SK-N-SH treated with all-trans-retinoic acid at 6 μM for 48 hours (cell line): ENCODE measurements around the gene THADA.

Source experiments
- ARNTL ChIP-seq: fragments of 450-650 bp; formaldehyde crosslinking; IDR thresholded peaks from 2 replicates; pipeline ENCODE4 v1.5.0; 2020; ENCODE audit warnings: low read depth, mild to moderate bottlenecking, moderate library complexity, borderline replicate concordance
- ISL1 ChIP-seq: fragments of 250-450 bp; sonication (Bioruptor Pico); IDR thresholded peaks from 2 replicates; pipeline ENCODE4 v2.1.2; 2022; ENCODE audit warnings: mild to moderate bottlenecking, moderate library complexity
- PPARA ChIP-seq: fragments of 250-450 bp; sonication (Bioruptor Pico); IDR thresholded peaks from 2 replicates; pipeline ENCODE4 v1.5.0; 2020; ENCODE audit warnings: mild to moderate bottlenecking, borderline replicate concordance
- RARB ChIP-seq: fragments of 250-450 bp; sonication (Bioruptor Pico); IDR thresholded peaks from 2 replicates; pipeline ENCODE4 v1.8.0; 2021; ENCODE audit warnings: mild to moderate bottlenecking, moderate library complexity
- TCF4 ChIP-seq: fragments of 250-450 bp; sonication (Bioruptor Pico); IDR thresholded peaks from 2 replicates; pipeline ENCODE4 v1.8.0; 2021; ENCODE audit warnings: mild to moderate bottlenecking, moderate library complexity, borderline replicate concordance
- ZFP3 ChIP-seq: fragments of 250-450 bp; sonication (Bioruptor Pico); IDR thresholded peaks from 2 replicates; pipeline ENCODE4 v1.5.0; 2020; ENCODE audit warnings: mild to moderate bottlenecking, moderate library complexity
- ZFP30 ChIP-seq: fragments of 450-650 bp; formaldehyde crosslinking; IDR thresholded peaks from 2 replicates; pipeline ENCODE4 v1.5.0; 2022; ENCODE audit warnings: mild to moderate bottlenecking, moderate library complexity
- ZNF70 ChIP-seq: fragments of 450-650 bp; formaldehyde crosslinking; IDR thresholded peaks from 2 replicates; pipeline ENCODE4 v1.5.0; 2020; ENCODE audit warnings: mild to moderate bottlenecking, moderate library complexity
- ZNF8 ChIP-seq: fragments of 450-650 bp; formaldehyde crosslinking; IDR thresholded peaks from 2 replicates; pipeline ENCODE4 v1.5.0; 2020; ENCODE audit warnings: mild to moderate bottlenecking, moderate library complexity
- TF ChIP-seq, protein P1 (sequence below): fragments of 250-450 bp; sonication (Bioruptor Pico); IDR thresholded peaks from 2 replicates; pipeline ENCODE4 v1.8.0; 2021; ENCODE audit warnings: low read depth, mild to moderate bottlenecking, moderate library complexity, borderline replicate concordance
- TF ChIP-seq, protein P2 (sequence below): fragments of 250-450 bp; sonication (Bioruptor Pico); IDR thresholded peaks from 2 replicates; pipeline ENCODE4 v1.5.1; 2020; ENCODE audit warnings: low read depth, mild to moderate bottlenecking, moderate library complexity

DNA sequence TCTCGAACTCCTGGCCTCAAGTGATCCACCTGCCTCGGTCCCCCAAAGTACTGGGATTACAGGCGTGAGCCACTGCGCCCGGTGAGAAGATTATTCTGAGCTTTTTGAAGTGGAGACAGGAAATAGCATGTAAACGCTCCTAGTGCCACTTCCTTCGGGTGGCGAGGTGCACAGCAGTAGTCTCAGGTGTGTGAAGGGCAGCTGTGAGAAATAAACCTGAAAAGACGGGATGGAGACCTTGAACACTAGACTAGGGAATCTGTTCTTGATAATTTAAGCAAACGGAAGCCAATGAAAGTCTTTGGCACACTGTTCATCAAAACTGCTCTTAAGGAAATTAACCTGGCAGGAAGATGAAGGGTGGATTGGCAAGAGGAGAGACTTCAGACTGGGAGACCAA lies 40.8 kb upstream of the THADA start:
- TF ChIP-seq ZNF8 (no peak), RARB (CRISPR knock-in tag) (no peak), ARNTL (CRISPR knock-in tag) (no peak), ZFP30 (CRISPR knock-in tag) (no peak), TCF4 (CRISPR knock-in tag) (no peak), ZNF70 (CRISPR knock-in tag) (no peak), ISL1 (CRISPR knock-in tag) (no peak), PPARA (CRISPR knock-in tag) (no peak), ZFP3 (CRISPR knock-in tag) (no peak)
- TF ChIP-seq, protein P1, sequence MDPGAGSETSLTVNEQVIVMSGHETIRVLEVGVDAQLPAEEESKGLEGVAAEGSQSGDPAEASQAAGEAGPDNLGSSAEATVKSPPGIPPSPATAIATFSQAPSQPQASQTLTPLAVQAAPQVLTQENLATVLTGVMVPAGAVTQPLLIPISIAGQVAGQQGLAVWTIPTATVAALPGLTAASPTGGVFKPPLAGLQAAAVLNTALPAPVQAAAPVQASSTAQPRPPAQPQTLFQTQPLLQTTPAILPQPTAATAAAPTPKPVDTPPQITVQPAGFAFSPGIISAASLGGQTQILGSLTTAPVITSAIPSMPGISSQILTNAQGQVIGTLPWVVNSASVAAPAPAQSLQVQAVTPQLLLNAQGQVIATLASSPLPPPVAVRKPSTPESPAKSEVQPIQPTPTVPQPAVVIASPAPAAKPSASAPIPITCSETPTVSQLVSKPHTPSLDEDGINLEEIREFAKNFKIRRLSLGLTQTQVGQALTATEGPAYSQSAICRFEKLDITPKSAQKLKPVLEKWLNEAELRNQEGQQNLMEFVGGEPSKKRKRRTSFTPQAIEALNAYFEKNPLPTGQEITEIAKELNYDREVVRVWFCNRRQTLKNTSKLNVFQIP (CRISPR knock-in tag): no peak
- TF ChIP-seq, protein P2, sequence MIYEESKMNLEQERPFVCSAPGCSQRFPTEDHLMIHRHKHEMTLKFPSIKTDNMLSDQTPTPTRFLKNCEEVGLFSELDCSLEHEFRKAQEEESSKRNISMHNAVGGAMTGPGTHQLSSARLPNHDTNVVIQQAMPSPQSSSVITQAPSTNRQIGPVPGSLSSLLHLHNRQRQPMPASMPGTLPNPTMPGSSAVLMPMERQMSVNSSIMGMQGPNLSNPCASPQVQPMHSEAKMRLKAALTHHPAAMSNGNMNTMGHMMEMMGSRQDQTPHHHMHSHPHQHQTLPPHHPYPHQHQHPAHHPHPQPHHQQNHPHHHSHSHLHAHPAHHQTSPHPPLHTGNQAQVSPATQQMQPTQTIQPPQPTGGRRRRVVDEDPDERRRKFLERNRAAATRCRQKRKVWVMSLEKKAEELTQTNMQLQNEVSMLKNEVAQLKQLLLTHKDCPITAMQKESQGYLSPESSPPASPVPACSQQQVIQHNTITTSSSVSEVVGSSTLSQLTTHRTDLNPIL (CRISPR knock-in tag): no peak
